ENCODE results near the gene NFYC.
"Not testable (repeated sequence)": the region's sequence is repeated elsewhere in the genome, so short reads cannot be mapped to it uniquely, and the experiment has no call there.

The NFYC gene

GRCh38 chr1:40706626-40707025 is 15.1 kb downstream of the NFYC start:
- DNase-seq (ENCODE audit: low spot score) = no peak

- DNase-seq (ENCODE audit: low spot score) = no peak
Measured at GRCh38 chr1:40708750-40709099, 17.2 kb downstream of the NFYC start.

- no peak for DNase-seq (ENCODE audit: low spot score)
Measured at GRCh38 chr1:40709100-40709801, 17.7 kb downstream of the NFYC start.

- no peak for DNase-seq (ENCODE audit: low spot score)
Measured at GRCh38 chr1:40709802-40710278, 18.3 kb downstream of the NFYC start.

GRCh38 chr1:40710581-40711315 is 19.2 kb downstream of the NFYC start:
- no peak for DNase-seq (ENCODE audit: low spot score)

- DNase-seq (ENCODE audit: low spot score) = no peak
Measured at GRCh38 chr1:40711465-40712404, 20.2 kb downstream of the NFYC start.

GRCh38 chr1:40712405-40712944 is 21.0 kb downstream of the NFYC start:
- no peak for DNase-seq (ENCODE audit: low spot score)

GRCh38 chr1:40712997-40713396 is 21.5 kb downstream of the NFYC start:
- no peak for DNase-seq (ENCODE audit: low spot score)

GRCh38 chr1:40715491-40716059 is 24.1 kb downstream of the NFYC start:
- no peak for DNase-seq (ENCODE audit: low spot score)

GRCh38 chr1:40717065-40717464 is 25.6 kb downstream of the NFYC start:
- no peak for DNase-seq (ENCODE audit: low spot score)

- no peak for DNase-seq (ENCODE audit: low spot score)
Measured at GRCh38 chr1:40717955-40718354, 26.5 kb downstream of the NFYC start.

GRCh38 chr1:40720493-40720892 is 29.0 kb downstream of the NFYC start:
- no peak for DNase-seq (ENCODE audit: low spot score)

- DNase-seq (ENCODE audit: low spot score) = no peak
Measured at GRCh38 chr1:40722622-40723021, 31.1 kb downstream of the NFYC start.

- DNase-seq (ENCODE audit: low spot score) = no peak
Measured at GRCh38 chr1:40723196-40723955, 31.9 kb downstream of the NFYC start.

GRCh38 chr1:40727662-40728061 is 36.2 kb downstream of the NFYC start:
- DNase-seq (ENCODE audit: low spot score) = peak; percentile 43

GRCh38 chr1:40729316-40729862 is 37.9 kb downstream of the NFYC start:
- DNase-seq (ENCODE audit: low spot score) = not testable (repeated sequence)

GRCh38 chr1:40732756-40733301 is 41.3 kb downstream of the NFYC start:
- no peak for DNase-seq (ENCODE audit: low spot score)

GRCh38 chr1:40734882-40735628 is 43.6 kb downstream of the NFYC start:
- DNase-seq (ENCODE audit: low spot score) = no peak

GRCh38 chr1:40736085-40736531 is 44.6 kb downstream of the NFYC start:
- DNase-seq (ENCODE audit: low spot score) = no peak

GRCh38 chr1:40738831-40739230 is 47.3 kb downstream of the NFYC start:
- DNase-seq (ENCODE audit: low spot score) = no peak
